Hepatocyte (in vitro differentiated cells): ENCODE measurements around the gene FBXO47. TPM values are rescaled to one million over a fixed set of nuclear protein-coding genes. Genes with fewer than 3 reads are reported as not detected.

ENCODE experiments used
- DNase-seq: peaks from one replicate; pipeline ENCODE4 v3.0.0-alpha.2; 2016; ENCODE audit warnings: low spot score
- H2AFZ ChIP-seq: fragments of 200-600 bp; sonication (generic); 2 replicates; pipeline ENCODE4 v1.6.0; 2016; ENCODE audit warnings: antibody characterized with exemption, mild to moderate bottlenecking
- H3K27ac ChIP-seq: fragments of 200-600 bp; sonication (generic); 2 replicates; pipeline ENCODE4 v1.5.1; 2016; ENCODE audit warnings: mild to moderate bottlenecking
- H3K27me3 ChIP-seq: fragments of 200-600 bp; sonication (generic); 2 replicates; pipeline ENCODE4 v1.6.1; 2016
- H3K36me3 ChIP-seq: fragments of 200-600 bp; sonication (generic); replicated peaks from 2 replicates; pipeline ENCODE4 v1.5.1; 2016; ENCODE audit warnings: low read depth; ENCODE audit not compliant: insufficient read depth
- H3K4me1 ChIP-seq: fragments of 200-600 bp; sonication (generic); 2 replicates; pipeline ENCODE4 v1.5.1; 2016; ENCODE audit warnings: mild to moderate bottlenecking, moderate library complexity; ENCODE audit not compliant: insufficient read depth
- H3K4me2 ChIP-seq: fragments of 200-600 bp; sonication (generic); 2 replicates; pipeline ENCODE4 v1.6.0; 2016
- H3K4me3 ChIP-seq: fragments of 200-600 bp; sonication (generic); 2 replicates; pipeline ENCODE4 v1.5.1; 2016; ENCODE audit warnings: mild to moderate bottlenecking
- H3K79me2 ChIP-seq: fragments of 200-600 bp; sonication (generic); 2 replicates; pipeline ENCODE4 v1.6.0; 2017; ENCODE audit warnings: mild to moderate bottlenecking
- H3K9me2 ChIP-seq: fragments of 200-600 bp; sonication (generic); replicated peaks from 2 replicates; pipeline ENCODE4 v1.6.0; 2017; ENCODE audit warnings: mild to moderate bottlenecking; ENCODE audit not compliant: insufficient read depth
- H3K9me3 ChIP-seq: fragments of 200-600 bp; sonication (generic); 2 replicates; pipeline ENCODE4 v1.5.1; 2016; ENCODE audit warnings: low read depth, mild to moderate bottlenecking
- H4K20me1 ChIP-seq: fragments of 200-600 bp; sonication (generic); 2 replicates; pipeline ENCODE4 v1.6.0; 2016; ENCODE audit warnings: mild to moderate bottlenecking; ENCODE audit not compliant: insufficient read depth, poor library complexity, severe bottlenecking
- EZH2 ChIP-seq: fragments of 200-600 bp; sonication (generic); IDR thresholded peaks from 2 replicates; pipeline ENCODE4 v1.6.1; 2016; ENCODE audit warnings: antibody characterized with exemption, mild to moderate bottlenecking, borderline replicate concordance
- EZH2phosphoT487 ChIP-seq: fragments of 200-600 bp; sonication (generic); IDR thresholded peaks from one replicate; pipeline ENCODE4 v1.6.1; 2018; ENCODE audit warnings: antibody characterized with exemption, mild to moderate bottlenecking, low read depth, moderate library complexity; ENCODE audit not compliant: unreplicated experiment, severe bottlenecking
- WGBS: methylation state at CpG from one replicate; pipeline ENCODE4 v1.1.6; 2016; ENCODE audit warnings: low lambda C conversion rate; ENCODE audit errors: missing lambda C conversion rate; 5-methylcytosine and 5-hydroxymethylcytosine counted together
- polyA plus RNA-seq: library from polyadenylated mRNA; unstranded; fragments of >200 nt; fragmentation: Nextera tagmentation; extraction: Ambion mirVana; gene quantifications from 2 replicates; pipeline ENCODE4 v1.2.1, GENCODE V29; 2016
- total RNA-seq: library from RNA; depleted of rRNA; stranded (reverse); fragments of >200 nt; gene quantifications from 2 replicates; pipeline ENCODE4 v1.2.3, GENCODE V29; 2014
- TF ChIP-seq, protein P1 (sequence below): fragments of 200-600 bp; sonication (generic); IDR thresholded peaks from 2 replicates; pipeline ENCODE4 v1.5.1; 2016; ENCODE audit warnings: antibody characterized with exemption, mild to moderate bottlenecking; ENCODE audit not compliant: poor library complexity

The FBXO47 gene
- total and polyA plus RNA-seq, 2 experiments from 2014 or later = not detected

DNA sequence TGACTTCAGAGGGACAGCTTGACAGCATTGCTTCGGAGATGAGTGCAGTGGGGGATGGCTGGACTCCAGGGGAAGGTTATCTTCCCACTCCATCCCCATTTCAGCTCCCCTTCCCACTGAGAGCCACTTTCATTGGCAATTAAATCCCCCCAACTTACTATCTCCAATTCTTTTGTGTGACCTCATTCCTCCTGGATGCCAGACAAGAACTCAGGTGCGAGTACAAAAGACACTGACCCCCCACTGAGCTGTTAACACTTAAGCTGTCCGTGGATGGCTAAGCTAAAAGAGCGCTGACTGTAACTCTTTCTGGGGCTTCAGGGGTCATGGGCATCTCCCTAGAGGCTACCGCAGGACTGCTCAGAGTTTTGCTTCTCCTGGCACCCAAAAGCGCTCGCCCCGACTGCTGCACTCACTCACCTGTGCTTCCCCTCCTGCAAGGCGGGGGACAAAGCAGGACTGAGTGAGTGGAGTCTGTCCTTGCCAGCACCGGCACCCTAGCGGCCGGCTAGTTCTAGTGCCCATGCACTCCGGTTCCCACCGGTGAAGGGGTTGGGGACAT is 44.8 kb upstream of the FBXO47 start:
- H3K36me3 ChIP-seq = no peaks in the 10 kb centered on the region
- H3K9me3 ChIP-seq = no peaks in the 10 kb centered on the region
- H3K79me2 ChIP-seq = no peaks in the 10 kb centered on the region
- no peak overlapping the region for H2AFZ ChIP-seq
- H3K27me3 ChIP-seq = no peaks in the 10 kb centered on the region
- H3K9me2 ChIP-seq = no peaks in the 10 kb centered on the region
- 27% methylated on average over 14 of the region's 14 CpGs for WGBS
- H3K4me2 ChIP-seq = peak overlapping the region; percentile 29
- no peak overlapping the region for H3K27ac ChIP-seq
- H4K20me1 ChIP-seq = no peaks in the 10 kb centered on the region
- TF ChIP-seq, protein P1, sequence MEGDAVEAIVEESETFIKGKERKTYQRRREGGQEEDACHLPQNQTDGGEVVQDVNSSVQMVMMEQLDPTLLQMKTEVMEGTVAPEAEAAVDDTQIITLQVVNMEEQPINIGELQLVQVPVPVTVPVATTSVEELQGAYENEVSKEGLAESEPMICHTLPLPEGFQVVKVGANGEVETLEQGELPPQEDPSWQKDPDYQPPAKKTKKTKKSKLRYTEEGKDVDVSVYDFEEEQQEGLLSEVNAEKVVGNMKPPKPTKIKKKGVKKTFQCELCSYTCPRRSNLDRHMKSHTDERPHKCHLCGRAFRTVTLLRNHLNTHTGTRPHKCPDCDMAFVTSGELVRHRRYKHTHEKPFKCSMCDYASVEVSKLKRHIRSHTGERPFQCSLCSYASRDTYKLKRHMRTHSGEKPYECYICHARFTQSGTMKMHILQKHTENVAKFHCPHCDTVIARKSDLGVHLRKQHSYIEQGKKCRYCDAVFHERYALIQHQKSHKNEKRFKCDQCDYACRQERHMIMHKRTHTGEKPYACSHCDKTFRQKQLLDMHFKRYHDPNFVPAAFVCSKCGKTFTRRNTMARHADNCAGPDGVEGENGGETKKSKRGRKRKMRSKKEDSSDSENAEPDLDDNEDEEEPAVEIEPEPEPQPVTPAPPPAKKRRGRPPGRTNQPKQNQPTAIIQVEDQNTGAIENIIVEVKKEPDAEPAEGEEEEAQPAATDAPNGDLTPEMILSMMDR = no peak
- no peak for TF ChIP-seq EZH2phosphoT487
- no peak for TF ChIP-seq EZH2
- H3K4me3 ChIP-seq = no peak overlapping the region
- H3K4me1 ChIP-seq = no peaks in the 10 kb centered on the region
- DNase-seq = peak; percentile 21

DNA sequence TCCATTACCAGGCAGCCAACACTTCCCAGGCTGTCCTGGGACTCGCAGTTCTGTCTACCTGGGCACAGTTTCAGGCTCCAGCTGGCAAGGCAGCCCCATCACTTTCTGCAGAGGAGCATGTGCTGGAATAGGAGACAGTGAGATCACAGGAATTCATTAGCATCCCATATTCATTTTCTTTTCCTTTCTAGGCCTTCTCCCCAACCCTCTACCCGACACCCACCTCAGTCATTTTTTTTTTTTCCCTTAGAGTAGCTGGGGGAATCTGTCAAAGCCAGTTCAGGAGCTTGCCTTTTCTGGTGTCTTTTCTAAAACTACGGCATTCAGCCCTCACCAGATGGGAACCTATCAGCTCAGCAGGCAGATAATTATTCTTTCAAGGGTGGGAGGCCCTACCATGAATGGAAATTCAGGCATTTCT is 42.4 kb upstream of the FBXO47 start:
- no peaks in the 10 kb centered on the region for H4K20me1 ChIP-seq
- TF ChIP-seq EZH2phosphoT487 (no peak), EZH2 (no peak)
- TF ChIP-seq, protein P1 = no peak
- H3K4me3 ChIP-seq = no peak overlapping the region
- H3K27me3 ChIP-seq = no peaks in the 10 kb centered on the region
- no peaks in the 10 kb centered on the region for H3K36me3 ChIP-seq
- DNase-seq = no peak
- no peak overlapping the region for H3K27ac ChIP-seq
- WGBS = 87% methylated on average over 3 of the region's 3 CpGs
- H3K4me1 ChIP-seq = no peaks in the 10 kb centered on the region
- H2AFZ ChIP-seq = no peak overlapping the region
- H3K9me3 ChIP-seq = no peaks in the 10 kb centered on the region
- H3K79me2 ChIP-seq = no peaks in the 10 kb centered on the region
- H3K4me2 ChIP-seq = no peak overlapping the region
- H3K9me2 ChIP-seq = no peaks in the 10 kb centered on the region

DNA sequence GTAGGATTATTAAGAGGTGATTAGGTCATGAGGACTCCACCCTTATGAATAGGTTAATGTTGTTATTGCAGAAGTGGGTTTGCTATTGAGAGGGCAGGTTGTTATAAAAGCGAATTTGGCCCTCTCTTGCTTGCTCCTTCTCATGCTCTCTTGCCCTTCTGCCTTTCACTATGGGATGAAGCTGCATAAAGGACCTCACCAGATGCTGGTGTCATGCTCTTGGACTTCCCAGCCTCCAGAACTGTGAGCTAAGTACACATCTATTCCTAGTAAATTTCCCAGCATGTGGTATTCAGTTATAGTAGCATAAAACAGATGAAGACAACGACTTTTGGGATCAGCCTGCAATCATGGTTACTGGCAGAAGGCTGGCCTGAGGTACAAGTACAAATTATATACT is 41.4 kb upstream of the FBXO47 start:
- Histone ChIP-seq H3K79me2 (no peaks in the 10 kb centered on the region), H4K20me1 (no peaks in the 10 kb centered on the region), H3K4me1 (no peaks in the 10 kb centered on the region), H3K4me3 (no peak overlapping the region), H3K27ac (no peak overlapping the region), H3K4me2 (no peak overlapping the region), H3K9me3 (no peaks in the 10 kb centered on the region), H3K27me3 (no peaks in the 10 kb centered on the region), H2AFZ (no peak overlapping the region), H3K36me3 (no peaks in the 10 kb centered on the region), H3K9me2 (no peaks in the 10 kb centered on the region)
- TF ChIP-seq EZH2phosphoT487 (no peak), EZH2 (no peak)
- TF ChIP-seq, protein P1 = no peak
- WGBS = 66% methylated on average over 2 of the region's 2 CpGs
- no peak for DNase-seq
